GM10847 (cell line): ENCODE measurements around the gene LCN6.

ENCODE experiments used
- POLR2A ChIP-seq: IDR thresholded peaks from 2 replicates; pipeline ENCODE4 v1.6.1; 2011; ENCODE audit not compliant: insufficient read length; ENCODE audit errors: extremely low read depth

Gene LCN6

GRCh38 chr9:136720898-136721338 is 27.4 kb downstream of the LCN6 start:
- TF ChIP-seq POLR2A: no peak

GRCh38 chr9:136720251-136720897 is 28.0 kb downstream of the LCN6 start:
- no peak for TF ChIP-seq POLR2A

GRCh38 chr9:136719195-136719880 is 29.0 kb downstream of the LCN6 start:
- TF ChIP-seq POLR2A: no peak

- no peak for TF ChIP-seq POLR2A
These were observed 29.8 kb downstream of the LCN6 start for GRCh38 chr9:136718345-136719194.

- TF ChIP-seq POLR2A: no peak
These were observed 30.9 kb downstream of the LCN6 start for GRCh38 chr9:136717399-136717798.

- TF ChIP-seq POLR2A: no peak
These were observed 33.4 kb downstream of the LCN6 start for GRCh38 chr9:136714893-136715274.

- TF ChIP-seq POLR2A: no peak
These were observed 34.0 kb downstream of the LCN6 start for GRCh38 chr9:136714096-136714892.

- no peak for TF ChIP-seq POLR2A
These were observed 34.8 kb downstream of the LCN6 start for GRCh38 chr9:136713550-136713949.

- TF ChIP-seq POLR2A: no peak
These were observed 35.4 kb downstream of the LCN6 start for GRCh38 chr9:136712690-136713544.

GRCh38 chr9:136711751-136712689 is 36.3 kb downstream of the LCN6 start, which contains the start of gene DIPK1B:
DIPK1B (plus strand) TSS chr9:136712572; CDS start chr9:136712666, 94 bp downstream.
- no peak for TF ChIP-seq POLR2A

GRCh38 chr9:136710543-136710942 is 37.8 kb downstream of the LCN6 start:
- no peak for TF ChIP-seq POLR2A

- no peak for TF ChIP-seq POLR2A
These were observed 38.7 kb downstream of the LCN6 start for GRCh38 chr9:136709454-136710109.

GRCh38 chr9:136707849-136708517 is 40.3 kb downstream of the LCN6 start:
- TF ChIP-seq POLR2A: no peak
